NCI-H2081 (cell line): ENCODE data around the gene STRADB.
"Not testable (repeated sequence)": the region's sequence is repeated elsewhere in the genome, so short reads cannot be mapped to it uniquely, and the experiment has no call there.

ENCODE experiments used
- DNase-seq, 2 experiments: peaks; one replicate each; lab custom pipeline; 2025; lab: John Stamatoyannopoulos, UW

The STRADB gene, protein sequence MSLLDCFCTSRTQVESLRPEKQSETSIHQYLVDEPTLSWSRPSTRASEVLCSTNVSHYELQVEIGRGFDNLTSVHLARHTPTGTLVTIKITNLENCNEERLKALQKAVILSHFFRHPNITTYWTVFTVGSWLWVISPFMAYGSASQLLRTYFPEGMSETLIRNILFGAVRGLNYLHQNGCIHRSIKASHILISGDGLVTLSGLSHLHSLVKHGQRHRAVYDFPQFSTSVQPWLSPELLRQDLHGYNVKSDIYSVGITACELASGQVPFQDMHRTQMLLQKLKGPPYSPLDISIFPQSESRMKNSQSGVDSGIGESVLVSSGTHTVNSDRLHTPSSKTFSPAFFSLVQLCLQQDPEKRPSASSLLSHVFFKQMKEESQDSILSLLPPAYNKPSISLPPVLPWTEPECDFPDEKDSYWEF

DNA sequence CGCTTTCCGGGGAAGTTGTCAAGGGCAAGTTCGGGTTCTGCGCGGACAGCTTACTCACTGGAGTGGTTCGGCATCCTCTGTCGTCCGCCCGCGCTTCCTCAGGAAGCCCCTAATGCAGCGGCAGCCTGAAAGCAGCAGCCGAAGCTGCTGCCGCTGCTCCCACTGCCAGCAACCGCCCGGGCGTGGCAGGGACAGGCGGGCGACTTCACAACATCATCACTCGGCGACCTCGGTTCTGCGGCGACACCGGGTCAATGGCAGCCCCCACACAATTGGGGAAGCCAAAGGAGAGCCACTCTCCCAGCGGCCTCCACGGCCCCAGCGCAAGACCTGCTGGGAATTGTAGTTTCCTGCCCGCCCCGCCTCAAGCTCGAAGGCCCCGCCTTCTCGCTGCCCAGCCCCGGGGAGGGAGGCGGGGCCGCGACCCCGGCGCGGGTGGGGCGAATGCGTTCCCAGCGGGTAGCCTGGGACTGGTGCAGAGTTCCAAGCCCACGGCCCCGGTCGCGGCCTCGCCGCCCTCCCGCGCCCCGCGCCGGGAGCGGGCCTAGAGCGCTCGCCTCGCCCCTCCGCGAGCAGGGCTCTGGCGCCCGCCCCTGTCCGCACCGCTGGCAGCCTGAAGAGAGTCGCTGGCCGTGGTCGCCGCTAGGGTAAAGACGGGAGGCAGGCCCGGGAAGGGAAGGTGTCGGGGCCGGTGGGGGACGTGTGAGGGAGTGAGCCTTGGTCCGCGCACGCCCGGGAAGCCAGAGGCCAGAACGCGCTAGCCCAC, at the start of gene STRADB, which contains the start of gene TRAK2:
TSS of gene STRADB (plus strand) at position 449 of the 766 bp plus-strand sequence. CDS start 3,101 bp downstream, outside the sequence.
TSS of gene TRAK2 (minus strand) at position 167 of the 766 bp plus-strand sequence. CDS start 30,951 bp downstream, outside the sequence.
- DNase-seq, result peak; percentile 90 to 94

DNA sequence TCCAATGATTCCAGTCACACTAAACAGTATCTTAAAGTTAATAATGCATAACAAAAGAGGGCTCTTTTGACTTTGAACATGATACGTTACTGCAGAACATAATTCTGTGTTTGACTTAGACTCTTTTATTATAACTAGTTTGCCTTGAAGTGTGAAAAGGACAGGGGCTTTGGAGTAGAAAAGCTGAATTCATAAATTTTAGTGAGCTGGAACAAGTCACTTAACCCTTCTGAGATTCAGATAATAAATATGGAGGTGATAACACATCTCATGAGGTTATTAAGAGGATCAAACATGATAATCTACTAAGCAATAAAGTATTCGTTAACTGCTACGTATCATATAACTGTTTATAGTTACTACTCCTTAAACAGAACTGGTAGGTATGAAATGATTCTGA, 49.7 kb upstream of the STRADB start:
- DNase-seq, result no peak

DNA sequence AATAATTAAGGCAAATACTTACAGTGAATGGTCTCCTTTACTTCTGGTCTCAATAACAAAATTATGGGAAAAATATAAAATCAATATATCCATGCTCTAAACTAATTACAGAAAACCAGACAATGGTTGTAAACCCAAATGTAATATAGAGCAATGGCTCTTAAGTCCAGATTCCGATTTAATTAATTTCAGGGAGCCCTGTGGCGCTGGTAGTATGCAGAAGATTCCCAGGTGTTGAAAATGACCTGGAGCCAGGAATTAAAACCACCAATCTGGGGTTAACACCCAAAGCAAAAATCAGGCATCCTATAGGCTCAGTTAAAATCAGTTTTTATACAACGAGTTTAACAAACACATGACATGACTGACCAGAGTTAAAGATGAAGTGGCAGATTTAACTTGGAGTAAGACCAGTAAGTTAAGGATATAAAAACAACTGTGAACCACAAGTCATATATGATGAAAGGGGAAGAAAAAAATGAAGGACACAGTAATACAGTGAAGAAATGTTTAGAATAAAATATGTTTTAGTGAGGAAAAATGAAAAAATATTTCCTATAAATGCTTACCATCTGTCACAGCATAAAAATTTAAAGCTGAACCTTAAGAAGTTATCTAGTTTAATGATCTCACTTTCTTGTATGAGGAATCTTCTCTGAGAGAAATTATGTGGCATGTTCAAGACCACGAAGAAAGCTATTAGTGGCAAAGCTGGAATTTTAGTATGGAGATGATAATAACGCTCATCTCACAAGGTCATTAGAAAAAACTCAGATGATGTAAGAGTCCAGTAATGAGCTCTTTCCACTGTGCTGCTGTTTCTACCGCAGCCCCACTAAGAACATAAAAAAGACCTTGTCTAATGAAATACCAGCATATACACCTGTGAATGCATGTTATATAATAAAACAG, 48.6 kb upstream of the STRADB start:
- no peak for DNase-seq

DNA sequence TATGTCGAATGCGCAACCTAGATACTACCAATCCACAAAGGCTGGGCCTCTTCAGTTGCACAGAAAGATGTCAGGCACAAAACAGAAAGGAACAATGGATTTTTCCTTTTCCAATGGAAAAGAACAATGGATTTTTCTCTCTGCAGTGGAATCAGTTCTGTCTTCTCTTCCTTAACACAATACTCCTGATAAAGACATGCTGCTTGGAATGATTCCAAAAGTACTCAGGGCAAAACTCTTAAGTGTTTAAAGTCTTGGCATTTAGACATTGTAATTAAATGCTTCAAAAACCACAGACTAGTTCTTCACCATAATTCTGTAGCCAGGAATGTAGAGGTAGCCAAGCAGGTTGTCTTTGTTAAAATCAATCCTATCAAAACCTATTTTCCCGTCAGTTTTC, 47.7 kb upstream of the STRADB start:
- DNase-seq, result no peak

DNA sequence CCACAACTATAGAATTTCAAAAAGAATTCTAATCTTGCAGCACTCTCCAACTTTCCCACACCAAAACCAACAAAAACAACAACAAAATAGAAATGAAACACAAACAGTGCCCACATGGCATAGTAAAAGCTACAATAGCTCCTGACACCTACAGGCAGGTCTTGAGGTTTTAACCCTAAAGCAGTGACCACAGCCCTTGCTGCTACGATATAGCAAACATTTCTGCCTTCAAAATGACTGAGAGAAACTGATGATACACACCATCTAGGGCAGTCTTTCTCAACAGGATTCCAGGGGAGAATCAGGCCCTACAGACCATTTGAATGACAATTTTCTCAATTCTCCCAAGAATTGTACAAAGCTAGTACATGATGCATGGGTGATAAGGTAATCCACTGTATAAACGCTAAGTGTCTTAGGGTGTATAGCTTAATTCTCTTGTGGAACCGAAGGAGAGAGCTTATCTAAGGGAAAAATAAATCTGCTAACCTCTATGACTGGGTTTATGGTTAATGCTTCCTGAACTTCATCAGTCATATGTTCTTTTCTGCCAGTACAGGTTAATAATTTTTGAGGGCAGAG, 46.8 kb upstream of the STRADB start:
- DNase-seq, result no peak

DNA sequence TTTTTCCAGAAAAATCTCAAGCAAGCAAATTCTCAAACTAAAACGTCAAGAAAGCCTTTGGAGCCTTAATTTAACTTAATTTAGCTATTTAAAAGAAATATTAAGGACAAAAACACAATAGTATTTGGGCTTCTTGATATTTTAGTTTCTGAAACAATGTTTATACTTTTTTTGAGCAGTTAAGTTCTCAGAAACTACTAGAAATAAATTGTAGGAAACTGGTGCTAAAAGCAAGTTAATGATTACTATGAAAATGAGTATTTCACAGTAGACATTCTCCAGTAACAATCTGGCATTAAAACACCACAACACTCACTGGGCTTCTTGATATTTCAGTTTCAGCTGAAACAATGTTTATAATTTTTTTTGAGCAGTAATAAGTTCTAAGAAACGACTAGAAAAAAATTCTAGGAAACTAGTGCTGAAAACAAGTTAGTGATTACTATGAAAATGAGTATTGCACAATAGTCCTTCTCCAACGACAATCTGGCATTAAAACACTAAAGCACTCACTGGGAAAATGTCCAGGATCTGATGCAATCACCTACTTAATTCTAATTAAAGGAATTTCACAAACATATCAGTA, 45.4 kb upstream of the STRADB start:
- no peak for DNase-seq

DNA sequence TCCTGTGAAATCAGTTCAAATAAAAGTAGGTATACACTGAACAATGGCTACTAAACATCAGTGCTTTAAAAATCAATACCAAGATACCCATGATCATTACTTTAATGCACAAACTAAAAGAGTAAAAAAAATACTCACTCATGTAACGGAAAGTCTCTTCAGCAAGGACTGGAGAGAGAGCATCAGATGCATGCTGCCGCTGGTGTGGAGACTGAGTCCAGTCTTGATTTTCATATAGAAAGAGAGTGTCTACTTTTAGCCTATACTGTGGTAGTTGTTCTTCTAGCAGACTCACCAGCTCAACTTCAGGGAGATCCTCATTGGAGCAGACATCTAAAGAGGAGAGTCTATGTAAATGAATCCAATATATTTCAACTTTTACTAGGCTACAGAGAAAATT, 44.3 kb upstream of the STRADB start:
- no peak for DNase-seq

DNA sequence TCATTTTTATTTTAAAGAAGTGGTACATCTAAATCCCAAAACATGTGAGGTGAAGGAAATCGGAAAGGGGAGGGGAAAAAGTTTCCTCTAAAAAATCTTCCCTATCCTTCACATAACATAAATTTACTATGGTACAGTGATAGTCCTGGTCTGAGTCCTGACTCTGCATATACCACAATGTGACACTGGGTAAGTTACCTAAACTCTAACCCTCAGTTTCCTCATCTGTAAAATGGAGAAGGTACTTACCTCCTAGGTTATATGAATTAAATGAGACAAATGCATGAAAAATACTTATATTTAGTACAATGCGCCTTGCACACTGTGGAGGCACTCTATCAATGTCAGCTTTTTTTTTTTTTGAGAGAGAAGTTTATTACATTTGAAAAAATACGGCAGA, 42.6 kb upstream of the STRADB start:
- DNase-seq, result no peak

DNA sequence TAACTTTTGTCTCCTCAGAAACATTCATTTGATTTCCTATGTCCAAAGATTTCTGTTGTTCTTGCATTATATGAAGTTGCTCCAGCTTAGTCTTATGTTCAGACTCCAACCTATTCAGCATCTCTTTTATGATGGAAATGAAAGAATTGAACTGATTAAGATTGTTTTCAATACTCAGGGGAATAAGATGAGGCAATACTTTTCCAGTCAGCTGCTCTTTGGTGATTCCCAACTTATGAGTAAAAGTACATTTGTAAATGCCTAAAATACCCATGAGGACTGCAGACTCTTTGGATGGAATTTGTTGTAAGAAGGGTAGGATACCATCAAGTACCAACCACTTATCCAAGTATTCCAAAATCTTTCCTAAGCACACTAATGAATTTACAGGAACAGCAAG, 40.1 kb upstream of the STRADB start:
- no peak for DNase-seq

DNA sequence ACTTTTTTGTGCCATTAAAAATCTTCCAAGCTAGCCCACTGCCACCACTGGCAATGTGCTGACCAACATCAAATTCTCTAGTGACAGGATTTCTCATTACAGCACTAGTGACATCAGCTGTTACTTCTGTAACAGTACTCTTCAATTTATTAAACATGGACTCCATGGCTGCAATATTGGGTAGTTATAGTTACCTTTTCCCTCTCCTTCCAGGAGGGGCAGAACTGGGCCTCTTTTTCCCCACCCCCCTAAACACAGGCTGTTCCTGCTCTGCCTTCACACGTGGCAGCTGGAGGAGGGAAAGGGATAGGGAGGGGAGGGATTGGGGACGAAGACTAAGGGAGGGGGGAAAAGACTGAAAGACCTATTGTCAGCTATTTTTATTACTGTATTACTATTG, 38.4 kb upstream of the STRADB start:
- DNase-seq, result no peak

DNA sequence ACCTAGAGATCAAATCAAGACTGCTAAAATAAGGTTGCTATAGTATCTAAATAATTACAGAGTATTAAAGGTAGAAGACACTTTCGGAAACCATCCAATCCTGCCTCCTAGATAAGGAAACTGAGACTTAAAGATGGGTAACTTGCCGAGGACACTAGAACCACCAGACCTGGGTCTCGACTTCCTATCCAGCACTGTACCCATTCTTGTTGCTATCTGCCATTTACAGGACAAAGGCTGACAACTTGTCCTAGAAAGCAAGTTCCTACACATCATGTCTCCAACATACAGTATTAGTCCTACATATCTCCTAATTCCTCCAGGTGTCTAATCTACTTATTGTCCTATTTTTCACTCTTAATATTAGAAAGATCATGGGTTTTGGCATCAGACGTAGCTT, 38.0 kb upstream of the STRADB start:
- DNase-seq, result no peak

DNA sequence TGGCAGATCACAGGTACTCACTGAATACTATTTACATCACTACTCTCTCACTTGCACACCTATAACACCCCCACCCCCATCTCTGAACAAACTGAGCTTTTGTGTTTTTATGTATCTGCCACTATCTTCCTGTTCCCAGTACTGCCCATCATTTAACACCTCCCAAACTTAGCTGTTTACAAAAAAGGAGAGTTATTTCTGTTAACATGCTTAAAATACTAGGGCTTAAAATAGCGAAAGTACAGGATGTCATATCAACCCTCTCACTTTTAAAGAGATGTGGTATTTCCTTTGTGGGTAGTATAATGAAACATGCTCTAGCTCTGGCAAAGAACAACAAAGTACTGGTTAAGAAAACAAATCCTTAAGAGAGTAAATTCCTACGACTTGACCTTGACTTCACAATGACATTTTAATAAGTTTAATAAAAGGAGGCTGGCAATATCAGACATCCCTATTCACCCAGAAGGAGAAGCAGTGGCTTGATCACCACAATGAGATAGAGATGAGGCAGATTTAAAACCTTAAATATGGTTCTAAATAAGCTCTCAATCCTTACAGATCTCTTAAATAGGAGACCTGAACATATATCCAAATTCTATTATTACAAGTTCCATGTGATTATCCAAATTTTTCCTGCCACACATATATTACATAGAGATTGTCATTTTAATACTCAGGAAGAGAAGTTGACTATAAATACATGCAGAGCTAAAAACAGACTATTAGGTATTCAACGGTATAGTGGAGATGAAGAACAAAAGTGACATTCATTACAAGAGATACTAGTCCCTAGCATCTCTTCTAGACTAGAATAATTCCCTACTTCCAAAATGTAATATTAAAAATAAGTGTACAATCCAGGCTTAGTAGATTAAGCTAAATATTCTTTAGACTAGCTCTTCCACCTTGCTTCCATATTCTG, 37.2 kb upstream of the STRADB start:
- no peak for DNase-seq

DNA sequence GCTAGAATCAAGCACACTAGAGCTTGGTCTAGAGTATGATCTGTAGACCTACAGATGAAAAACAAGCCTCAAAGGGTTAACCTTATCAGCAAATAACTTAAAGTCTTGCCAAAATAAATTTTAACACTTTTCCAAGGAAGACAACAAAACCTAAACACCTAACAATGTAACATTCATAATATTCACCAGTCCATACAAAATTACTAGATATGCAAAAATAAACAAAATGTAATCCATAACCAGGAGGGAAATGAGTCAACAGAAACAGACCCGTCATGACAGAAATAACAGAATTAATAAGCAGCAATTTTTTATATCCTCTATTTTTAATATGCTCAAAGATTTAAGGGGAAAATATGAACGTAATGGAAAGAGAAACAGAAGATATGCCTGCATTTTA, 36.4 kb upstream of the STRADB start:
- no peak for DNase-seq

DNA sequence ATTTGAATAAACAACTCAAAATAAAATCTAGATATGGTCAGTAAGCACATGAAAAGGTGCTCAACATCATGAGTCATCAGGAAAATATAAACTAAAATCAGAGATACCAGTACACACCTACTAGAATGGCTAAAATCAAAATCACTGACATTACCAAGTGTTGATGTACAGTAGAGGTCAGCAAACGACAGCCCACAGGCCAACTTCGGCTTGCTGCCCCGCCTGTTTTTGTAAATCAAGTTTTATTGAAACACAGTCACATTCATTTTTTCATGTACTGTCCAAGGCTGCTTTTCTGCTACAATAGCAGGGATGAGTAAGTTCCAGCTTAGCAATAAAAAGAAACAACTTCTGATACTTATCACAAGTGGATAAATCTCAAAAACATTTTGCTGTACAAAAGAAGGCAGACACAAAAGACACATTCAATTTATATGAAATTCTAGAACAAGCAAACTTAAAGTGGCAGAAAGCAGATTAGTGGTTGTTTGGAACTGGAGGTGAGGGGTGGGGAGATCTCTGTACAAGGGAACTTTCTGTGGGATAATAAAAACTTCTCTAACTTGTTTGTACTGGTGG, 32.4 kb upstream of the STRADB start:
- DNase-seq, result no peak

DNA sequence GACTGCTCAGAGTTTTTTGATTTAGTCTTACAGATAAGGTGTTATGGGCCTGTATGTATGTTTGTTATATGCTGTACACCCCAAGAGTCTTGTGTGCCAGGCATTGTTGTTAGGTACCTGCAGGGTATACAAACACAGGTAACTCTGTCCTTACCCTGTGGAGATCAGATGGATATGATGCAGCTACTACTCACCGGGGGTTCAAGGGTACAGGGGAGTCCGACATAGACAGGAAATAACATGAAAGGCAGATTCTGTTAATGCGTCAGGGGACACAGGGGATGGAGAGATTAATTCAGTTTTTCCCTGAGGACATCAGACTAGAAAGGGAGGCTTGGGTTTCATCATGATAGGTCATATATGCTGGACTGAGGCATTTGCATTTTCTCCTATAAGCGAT, 31.6 kb upstream of the STRADB start:
- DNase-seq, result no peak

DNA sequence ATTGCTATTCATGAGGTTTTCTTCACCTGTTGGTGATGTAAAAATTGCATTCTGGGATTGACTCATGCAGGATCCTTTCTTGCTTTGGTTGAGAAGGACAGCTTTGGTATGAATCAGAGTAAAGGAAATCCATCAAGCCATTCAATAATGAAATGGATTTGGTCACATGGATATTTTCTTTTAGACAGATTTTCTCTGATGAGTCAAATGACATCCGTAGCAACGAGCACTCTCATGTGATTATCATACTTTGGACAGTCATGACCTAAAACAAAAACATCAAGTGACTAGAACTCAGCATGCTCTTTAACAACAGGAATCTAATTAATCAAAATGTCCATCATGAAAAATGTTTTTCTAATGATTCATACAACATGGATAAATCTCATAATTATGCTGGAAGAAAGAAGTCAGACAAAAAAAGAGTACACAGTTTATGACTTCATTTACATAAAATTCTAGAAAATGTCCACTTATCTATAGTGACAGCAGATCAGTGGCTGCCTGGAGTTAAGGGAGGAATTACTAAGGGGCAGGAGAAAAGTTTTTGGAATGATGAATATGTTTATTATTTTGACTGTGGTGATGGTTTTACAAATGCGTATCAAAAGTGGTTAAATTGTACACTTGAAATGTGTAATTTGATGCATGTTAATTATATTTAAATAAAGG, 31.0 kb upstream of the STRADB start:
- DNase-seq, result no peak

DNA sequence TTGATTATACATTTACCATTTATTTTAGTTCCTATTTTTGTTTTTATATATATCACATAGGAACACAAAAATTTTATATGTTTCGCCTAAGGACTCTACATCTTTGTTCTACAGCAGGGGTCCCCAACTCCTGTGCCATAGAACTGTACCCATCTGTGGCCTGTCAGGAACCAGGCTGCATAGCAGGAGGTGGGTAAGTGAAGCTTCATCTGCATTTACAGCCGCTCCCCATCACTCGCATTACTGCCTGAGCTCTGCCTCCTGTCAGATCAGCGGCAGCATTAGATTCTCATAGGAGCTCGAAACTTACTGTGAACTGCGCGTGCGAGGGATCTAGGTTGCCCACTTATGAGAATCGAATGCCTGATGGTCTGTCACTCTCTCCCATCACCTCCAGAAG, 25.6 kb upstream of the STRADB start:
- DNase-seq, result no peak

DNA sequence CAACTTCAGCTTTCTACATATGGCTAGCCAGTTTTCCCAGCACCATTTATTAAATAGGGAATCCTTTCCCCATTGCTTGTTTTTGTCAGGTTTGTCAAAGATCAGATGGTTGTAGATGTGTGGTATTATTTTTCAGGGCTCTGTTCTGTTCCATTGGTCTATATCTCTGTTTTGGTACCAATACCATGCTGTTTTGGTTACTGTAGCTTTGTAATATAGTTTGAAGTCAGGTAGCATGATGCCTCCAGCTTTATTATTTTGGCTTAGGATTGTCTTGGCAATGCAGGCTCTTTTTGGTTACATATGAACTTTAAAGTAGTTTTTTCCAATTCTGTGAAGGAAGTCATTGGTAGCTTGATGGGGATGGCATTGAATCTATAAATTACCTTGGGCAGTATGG, 23.2 kb upstream of the STRADB start:
- not testable (repeated sequence) for DNase-seq

DNA sequence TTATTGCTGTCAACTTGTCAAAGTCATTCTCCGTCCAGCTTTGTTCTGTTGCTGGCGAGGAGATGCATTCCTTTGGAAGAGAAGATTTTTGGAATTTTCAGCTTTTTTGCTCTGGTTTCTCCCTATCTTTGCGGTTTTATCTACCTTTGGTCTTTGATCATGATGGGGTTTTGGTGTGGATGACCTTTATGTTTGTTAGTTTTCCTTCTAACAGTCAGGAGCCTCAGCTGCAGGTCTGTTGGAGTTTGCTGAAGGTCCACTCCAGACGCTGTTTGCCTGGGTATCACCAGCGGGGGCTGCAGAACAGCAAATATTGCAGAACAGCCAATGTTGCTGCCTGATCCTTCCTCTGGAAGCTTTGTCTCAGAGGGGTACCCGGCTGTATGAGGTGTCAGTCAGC, 21.7 kb upstream of the STRADB start:
- not testable (repeated sequence) for DNase-seq
